HL-60 (cell line): ENCODE data around the gene NCOA3.

Source experiments
- DNase-seq, 2 experiments: peaks; one replicate each; pipeline ENCODE4 v3.0.0-alpha.2; 2010 to 2020; ENCODE audit warnings: low read depth in 1 of 2, low spot score in 1 of 2
- H3K27ac ChIP-seq: fragments of 250-450 bp; sonication (Bioruptor Pico); replicated peaks from 2 replicates; pipeline ENCODE4 v1.5.1; 2020; ENCODE audit warnings: mild to moderate bottlenecking, moderate library complexity
- H3K27me3 ChIP-seq: fragments of 250-450 bp; sonication (Bioruptor Pico); 2 replicates; pipeline ENCODE4 v1.5.1; 2021; ENCODE audit warnings: mild to moderate bottlenecking, moderate library complexity; ENCODE audit not compliant: insufficient read depth, poor library complexity, severe bottlenecking
- H3K4me3 ChIP-seq: replicated peaks from 2 replicates; pipeline ENCODE4 v1.5.1; 2011; ENCODE audit warnings: mild to moderate bottlenecking, control low read depth, low read length; ENCODE audit not compliant: insufficient read depth
- GABPA ChIP-seq: IDR thresholded peaks from 2 replicates; pipeline ENCODE4 v1.6.1; 2012; ENCODE audit warnings: low read depth
- POLR2AphosphoS5 ChIP-seq: IDR thresholded peaks from 2 replicates; pipeline ENCODE4 v1.6.1; 2012; ENCODE audit warnings: low read depth
- SPI1 ChIP-seq: IDR thresholded peaks from 2 replicates; pipeline ENCODE4 v1.6.1; 2012; ENCODE audit warnings: low read depth, mild to moderate bottlenecking, borderline replicate concordance
- TF ChIP-seq, protein P1 (sequence below): IDR thresholded peaks from one replicate; pipeline ENCODE4 v1.5.1; 2011; ENCODE audit warnings: low read length, control low read depth, inconsistent platforms; ENCODE audit not compliant: insufficient read depth
- TF ChIP-seq, protein P2 (sequence below): IDR thresholded peaks from 2 replicates; pipeline ENCODE4 v1.6.1; 2012; ENCODE audit warnings: low read depth; ENCODE audit not compliant: insufficient replicate concordance

Gene NCOA3

DNA sequence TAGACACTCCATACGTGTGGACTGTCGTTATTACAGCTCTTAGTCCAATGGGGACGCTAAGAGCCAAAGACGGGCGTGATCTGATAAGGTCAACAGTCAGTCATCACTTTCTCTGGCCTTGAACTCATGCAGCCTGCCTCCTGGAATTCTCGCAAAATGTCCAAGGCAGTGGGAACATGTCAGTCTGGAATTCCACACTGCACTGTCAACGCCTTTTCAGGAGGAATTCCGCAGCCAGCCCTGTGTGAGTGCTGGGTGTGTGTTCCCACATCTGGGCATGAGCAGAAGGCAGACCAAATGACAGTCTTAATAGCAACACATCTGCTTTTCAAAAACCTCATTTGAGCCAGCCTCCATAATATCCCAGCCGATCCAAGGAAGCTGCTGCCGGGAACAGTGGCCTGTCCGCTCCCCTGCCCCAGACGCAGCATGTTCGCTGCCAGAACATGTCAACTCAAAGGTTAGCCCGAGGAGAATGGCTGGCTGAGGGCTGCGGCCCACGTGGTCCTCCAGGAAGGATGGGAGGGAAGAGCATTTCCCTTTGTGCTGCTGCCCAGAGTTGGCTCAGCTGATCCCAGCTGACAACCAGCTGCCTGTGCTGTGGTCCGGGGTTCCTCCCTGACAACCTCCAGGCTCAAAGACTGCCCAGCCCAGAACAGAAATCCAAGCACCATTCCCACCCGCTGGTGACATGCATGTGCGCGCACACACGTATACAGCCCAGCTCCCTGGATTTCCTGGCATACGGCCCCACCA, 180.5 kb downstream of the NCOA3 start:
- no peak for DNase-seq
- Histone ChIP-seq H3K4me3 (no peak overlapping the region), H3K27me3 (no peaks in the 10 kb centered on the region), H3K27ac (no peak overlapping the region)
- no peak for TF ChIP-seq SPI1
- TF ChIP-seq GABPA: no peak
- TF ChIP-seq, protein P1, sequence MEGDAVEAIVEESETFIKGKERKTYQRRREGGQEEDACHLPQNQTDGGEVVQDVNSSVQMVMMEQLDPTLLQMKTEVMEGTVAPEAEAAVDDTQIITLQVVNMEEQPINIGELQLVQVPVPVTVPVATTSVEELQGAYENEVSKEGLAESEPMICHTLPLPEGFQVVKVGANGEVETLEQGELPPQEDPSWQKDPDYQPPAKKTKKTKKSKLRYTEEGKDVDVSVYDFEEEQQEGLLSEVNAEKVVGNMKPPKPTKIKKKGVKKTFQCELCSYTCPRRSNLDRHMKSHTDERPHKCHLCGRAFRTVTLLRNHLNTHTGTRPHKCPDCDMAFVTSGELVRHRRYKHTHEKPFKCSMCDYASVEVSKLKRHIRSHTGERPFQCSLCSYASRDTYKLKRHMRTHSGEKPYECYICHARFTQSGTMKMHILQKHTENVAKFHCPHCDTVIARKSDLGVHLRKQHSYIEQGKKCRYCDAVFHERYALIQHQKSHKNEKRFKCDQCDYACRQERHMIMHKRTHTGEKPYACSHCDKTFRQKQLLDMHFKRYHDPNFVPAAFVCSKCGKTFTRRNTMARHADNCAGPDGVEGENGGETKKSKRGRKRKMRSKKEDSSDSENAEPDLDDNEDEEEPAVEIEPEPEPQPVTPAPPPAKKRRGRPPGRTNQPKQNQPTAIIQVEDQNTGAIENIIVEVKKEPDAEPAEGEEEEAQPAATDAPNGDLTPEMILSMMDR: no peak
- TF ChIP-seq, protein P2, sequence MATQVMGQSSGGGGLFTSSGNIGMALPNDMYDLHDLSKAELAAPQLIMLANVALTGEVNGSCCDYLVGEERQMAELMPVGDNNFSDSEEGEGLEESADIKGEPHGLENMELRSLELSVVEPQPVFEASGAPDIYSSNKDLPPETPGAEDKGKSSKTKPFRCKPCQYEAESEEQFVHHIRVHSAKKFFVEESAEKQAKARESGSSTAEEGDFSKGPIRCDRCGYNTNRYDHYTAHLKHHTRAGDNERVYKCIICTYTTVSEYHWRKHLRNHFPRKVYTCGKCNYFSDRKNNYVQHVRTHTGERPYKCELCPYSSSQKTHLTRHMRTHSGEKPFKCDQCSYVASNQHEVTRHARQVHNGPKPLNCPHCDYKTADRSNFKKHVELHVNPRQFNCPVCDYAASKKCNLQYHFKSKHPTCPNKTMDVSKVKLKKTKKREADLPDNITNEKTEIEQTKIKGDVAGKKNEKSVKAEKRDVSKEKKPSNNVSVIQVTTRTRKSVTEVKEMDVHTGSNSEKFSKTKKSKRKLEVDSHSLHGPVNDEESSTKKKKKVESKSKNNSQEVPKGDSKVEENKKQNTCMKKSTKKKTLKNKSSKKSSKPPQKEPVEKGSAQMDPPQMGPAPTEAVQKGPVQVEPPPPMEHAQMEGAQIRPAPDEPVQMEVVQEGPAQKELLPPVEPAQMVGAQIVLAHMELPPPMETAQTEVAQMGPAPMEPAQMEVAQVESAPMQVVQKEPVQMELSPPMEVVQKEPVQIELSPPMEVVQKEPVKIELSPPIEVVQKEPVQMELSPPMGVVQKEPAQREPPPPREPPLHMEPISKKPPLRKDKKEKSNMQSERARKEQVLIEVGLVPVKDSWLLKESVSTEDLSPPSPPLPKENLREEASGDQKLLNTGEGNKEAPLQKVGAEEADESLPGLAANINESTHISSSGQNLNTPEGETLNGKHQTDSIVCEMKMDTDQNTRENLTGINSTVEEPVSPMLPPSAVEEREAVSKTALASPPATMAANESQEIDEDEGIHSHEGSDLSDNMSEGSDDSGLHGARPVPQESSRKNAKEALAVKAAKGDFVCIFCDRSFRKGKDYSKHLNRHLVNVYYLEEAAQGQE: no peak
- TF ChIP-seq POLR2AphosphoS5: no peak

DNA sequence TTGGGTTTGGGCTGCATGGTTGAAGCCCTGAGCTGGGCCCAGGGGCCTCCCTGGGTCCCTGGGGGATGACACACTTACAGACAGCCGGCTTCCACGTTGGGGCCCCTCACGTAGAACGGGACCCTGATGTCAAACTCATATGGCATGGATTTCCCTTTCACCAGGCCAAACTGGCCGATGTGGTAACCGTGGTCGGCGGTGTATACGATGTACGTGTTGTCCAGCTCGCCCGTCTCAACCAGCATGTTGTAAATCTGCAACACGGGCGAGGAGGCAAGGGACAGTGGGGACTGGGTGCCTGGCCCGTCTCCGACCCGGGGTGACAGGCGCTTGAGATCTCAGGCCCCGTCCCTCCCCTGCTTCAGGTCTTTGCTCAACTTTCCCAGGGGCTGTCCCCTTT, 181.2 kb downstream of the NCOA3 start:
- no peak for DNase-seq
- no peak overlapping the region for H3K27ac ChIP-seq
- H3K27me3 ChIP-seq: no peaks in the 10 kb centered on the region
- TF ChIP-seq, protein P1: no peak
- TF ChIP-seq SPI1 (no peak), POLR2AphosphoS5 (no peak), GABPA (no peak)
- TF ChIP-seq, protein P2: no peak
- no peak overlapping the region for H3K4me3 ChIP-seq

DNA sequence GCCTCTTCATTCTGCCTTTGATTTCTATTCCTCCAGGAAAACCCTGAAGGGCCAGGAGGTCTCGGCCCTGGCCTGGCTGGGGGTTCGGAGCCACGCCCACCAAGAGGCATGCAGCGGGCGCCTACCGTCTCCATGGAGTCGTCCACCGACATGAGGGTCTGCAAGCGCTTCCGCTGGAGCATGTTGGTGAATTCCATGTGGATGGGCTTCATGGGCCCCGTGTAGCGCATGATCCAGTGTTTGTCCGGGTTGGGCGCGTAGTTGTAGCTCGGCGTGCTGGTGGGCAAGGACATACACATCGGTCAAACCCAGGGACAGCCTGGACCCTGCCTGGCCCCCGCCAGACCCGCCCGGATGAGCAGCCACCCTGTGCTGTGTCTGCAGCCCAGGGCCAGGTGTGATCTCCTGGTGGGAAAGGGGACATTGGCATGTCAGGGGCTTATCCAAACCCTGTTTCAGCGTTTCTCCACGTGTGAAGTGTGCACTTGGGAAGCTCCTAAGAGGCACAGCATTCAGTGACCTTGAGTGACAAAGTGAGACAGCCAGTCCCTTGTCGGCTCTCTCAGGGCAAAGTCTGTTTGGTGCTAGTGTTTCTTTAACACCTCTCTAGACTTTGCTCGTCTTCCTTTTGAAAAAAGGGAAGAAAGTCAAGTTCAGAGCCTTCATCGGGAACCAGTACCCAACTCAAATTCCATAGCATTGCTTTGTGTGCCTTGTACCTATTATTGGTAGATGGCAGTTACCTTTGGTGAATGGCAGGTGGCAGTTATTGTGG, 182.8 kb downstream of the NCOA3 start:
- Histone ChIP-seq H3K27me3 (no peaks in the 10 kb centered on the region), H3K4me3 (no peak overlapping the region), H3K27ac (no peak overlapping the region)
- no peak for DNase-seq
- TF ChIP-seq POLR2AphosphoS5 (no peak), GABPA (no peak), SPI1 (no peak)
- TF ChIP-seq, protein P1: no peak
- TF ChIP-seq, protein P2: no peak
